Activated CD4-positive, alpha-beta memory T cell treated with anti-CD3 and anti-CD28 coated beads for 36 hours (primary cell): ENCODE results near the gene PLXDC2. TPM values are rescaled to one million over a fixed set of nuclear protein-coding genes. Genes with fewer than 3 reads are reported as not detected.
"Not testable (repeated sequence)": the region's sequence is repeated elsewhere in the genome, so short reads cannot be mapped to it uniquely, and the experiment has no call there.

Source experiments
- CTCF ChIA-PET: fragments of 350-600 bp; sonication (Branson Sonifier 250); formaldehyde crosslinking; loops from one replicate; lab custom pipeline; 2021; ENCODE audit warnings: antibody characterized with exemption, inconsistent platforms; lab: Charles Lee
- POLR2A ChIA-PET: fragments of 350-600 bp; sonication (Branson Sonifier 250); formaldehyde crosslinking; loops from one replicate; lab custom pipeline; 2021; ENCODE audit warnings: antibody characterized with exemption; lab: Charles Lee
- DNase-seq: peaks from one replicate; pipeline ENCODE4 v3.0.0-alpha.2; 2020
- H3K27ac Mint-ChIP-seq: one replicate; pipeline ENCODE4 v1.8.0; 2021; ENCODE audit warnings: mixed read lengths
- H3K27me3 Mint-ChIP-seq: one replicate; pipeline ENCODE4 v1.8.0; 2021; ENCODE audit warnings: mixed read lengths
- H3K36me3 Mint-ChIP-seq: one replicate; pipeline ENCODE4 v1.8.0; 2021; ENCODE audit warnings: mixed read lengths
- H3K4me1 Mint-ChIP-seq: one replicate; pipeline ENCODE4 v1.8.0; 2021; ENCODE audit warnings: low read depth, mixed read lengths
- H3K4me3 Mint-ChIP-seq: one replicate; pipeline ENCODE4 v1.8.0; 2021; ENCODE audit warnings: mild to moderate bottlenecking, mixed read lengths
- H3K9me3 Mint-ChIP-seq: one replicate; pipeline ENCODE4 v1.8.0; 2021; ENCODE audit warnings: mixed read lengths
- intact Hi-C: fragments of 100-400 bp; cut with micrococcal nuclease; formaldehyde crosslinking; loops from one replicate; pipeline ENCODE4 v1.15.1; 2023
- total RNA-seq, 2 experiments: library from RNA; stranded (reverse); gene quantifications; one replicate each; pipeline ENCODE4 v1.2.3, GENCODE V29; 2021

Gene PLXDC2
- total RNA-seq, result not detected

DNA sequence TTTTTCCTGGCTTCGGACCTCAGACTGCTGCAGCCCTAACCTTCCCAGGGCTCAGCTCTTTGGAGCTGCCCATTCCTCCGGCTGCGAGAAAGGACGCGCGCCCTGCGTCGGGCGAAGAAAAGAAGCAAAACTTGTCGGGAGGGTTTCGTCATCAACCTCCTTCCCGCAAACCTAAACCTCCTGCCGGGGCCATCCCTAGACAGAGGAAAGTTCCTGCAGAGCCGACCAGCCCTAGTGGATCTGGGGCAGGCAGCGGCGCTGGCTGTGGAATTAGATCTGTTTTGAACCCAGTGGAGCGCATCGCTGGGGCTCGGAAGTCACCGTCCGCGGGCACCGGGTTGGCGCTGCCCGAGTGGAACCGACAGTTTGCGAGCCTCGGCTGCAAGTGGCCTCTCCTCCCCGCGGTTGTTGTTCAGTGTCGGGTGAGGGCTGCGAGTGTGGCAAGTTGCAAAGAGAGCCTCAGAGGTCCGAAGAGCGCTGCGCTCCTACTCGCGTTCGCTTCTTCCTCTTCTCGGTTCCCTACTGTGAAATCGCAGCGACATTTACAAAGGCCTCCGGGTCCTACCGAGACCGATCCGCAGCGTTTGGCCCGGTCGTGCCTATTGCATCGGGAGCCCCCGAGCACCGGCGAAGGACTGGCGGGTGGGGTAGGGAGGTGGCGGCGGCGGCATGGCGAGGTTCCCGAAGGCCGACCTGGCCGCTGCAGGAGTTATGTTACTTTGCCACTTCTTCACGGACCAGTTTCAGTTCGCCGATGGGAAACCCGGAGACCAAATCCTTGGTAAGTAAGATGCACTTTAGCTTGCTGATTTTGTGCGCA is at the start of gene PLXDC2:
Gene PLXDC2 (plus strand): TSS at position 22 of the 820 bp plus-strand sequence.
- DNase-seq, result no peak
- peaks cover 30% of the 10 kb centered on the region for H3K27me3 Mint-ChIP-seq
- H3K9me3 Mint-ChIP-seq, result no peaks in the 10 kb centered on the region
- ChIA-PET CTCF (no interaction called here), POLR2A (no interaction called here)
- peaks cover 5% of the 10 kb centered on the region for H3K4me1 Mint-ChIP-seq
- no peak within 1 kb of the TSS for H3K27ac Mint-ChIP-seq
- H3K4me3 Mint-ChIP-seq, result no peak within 1 kb of the TSS
- peaks cover 2% of the 10 kb centered on the region for H3K36me3 Mint-ChIP-seq
- intact Hi-C loops, result no loop called here

DNA sequence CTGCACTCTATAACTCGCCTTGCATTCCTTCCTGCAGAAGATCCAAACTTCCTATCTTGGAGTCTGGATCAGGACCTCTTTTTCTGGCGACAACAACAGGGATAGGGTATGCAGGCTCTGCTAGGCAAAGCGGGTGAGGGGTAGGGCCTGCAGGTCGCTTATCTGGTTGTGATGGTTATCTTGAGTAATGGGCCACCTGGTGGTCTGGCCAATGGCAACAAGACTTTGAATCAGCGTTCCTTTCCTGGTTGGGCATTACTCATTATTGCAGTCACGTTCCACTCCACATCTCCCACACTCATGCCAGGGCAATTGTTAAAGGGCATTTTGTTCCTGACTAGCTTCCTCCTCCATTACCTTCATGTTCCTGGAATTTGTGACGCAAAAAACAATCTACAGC is 48.4 kb upstream of the PLXDC2 start:
- Mint-ChIP-seq H3K4me3 (no peak overlapping the region), H3K9me3 (no peaks in the 10 kb centered on the region), H3K27ac (no peak overlapping the region), H3K4me1 (no peaks in the 10 kb centered on the region), H3K36me3 (no peaks in the 10 kb centered on the region), H3K27me3 (no peaks in the 10 kb centered on the region)
- intact Hi-C loops, result no loop called here
- DNase-seq, result no peak
- ChIA-PET POLR2A (no interaction called here), CTCF (no interaction called here)

DNA sequence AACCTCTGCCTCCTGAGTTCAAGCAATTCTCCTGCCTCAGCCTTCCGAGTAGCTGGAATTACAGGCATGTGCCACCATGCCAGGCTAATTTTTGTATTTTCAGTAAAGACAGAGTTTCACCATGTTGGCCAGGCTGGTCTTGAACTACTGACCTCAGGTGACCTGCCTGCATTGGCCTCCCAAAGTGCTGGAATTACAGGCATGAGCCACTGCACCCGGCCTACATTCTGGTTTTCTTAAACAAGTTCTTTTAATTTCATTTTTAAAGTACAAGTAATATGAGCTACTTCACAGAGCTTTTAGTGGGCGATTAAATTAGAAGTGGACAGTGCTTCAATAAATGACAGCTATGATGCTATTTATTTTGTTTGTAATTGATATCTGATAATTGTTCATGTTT is 46.4 kb upstream of the PLXDC2 start:
- H3K27me3 Mint-ChIP-seq, POLR2A ChIA-PET, intact Hi-C loops, H3K4me3 Mint-ChIP-seq, H3K36me3 Mint-ChIP-seq, DNase-seq, H3K9me3 Mint-ChIP-seq, H3K27ac Mint-ChIP-seq, H3K4me1 Mint-ChIP-seq: not testable (repeated sequence)
- CTCF ChIA-PET, result interaction anchor here (0.6 kb wide), 1 partner anchor 24 kb away, joined by 5 read pairs; no protein-coding TSS in a partner anchor

DNA sequence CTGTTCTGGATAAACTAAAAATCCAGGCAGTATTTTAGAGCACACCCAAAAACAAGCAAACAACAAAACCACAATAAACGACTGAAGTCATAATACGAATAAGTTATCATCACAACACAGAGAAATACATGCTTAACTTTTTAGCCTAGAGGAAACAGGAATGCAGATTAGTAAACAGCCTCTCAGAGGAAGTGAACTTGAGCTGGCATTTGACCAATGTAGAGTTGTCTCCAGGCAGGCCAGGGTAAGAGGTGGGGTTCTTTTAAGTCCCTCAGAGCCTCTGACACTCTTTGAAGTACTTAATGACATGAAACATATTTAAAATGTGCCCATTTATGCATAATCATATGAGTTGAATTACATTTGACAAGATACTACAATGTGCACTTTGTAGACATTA is 43.3 kb upstream of the PLXDC2 start:
- DNase-seq, result no peak
- no peak overlapping the region for H3K4me3 Mint-ChIP-seq
- H3K27me3 Mint-ChIP-seq, result no peaks in the 10 kb centered on the region
- intact Hi-C loops, result no loop called here
- peaks cover 2% of the 10 kb centered on the region for H3K9me3 Mint-ChIP-seq
- H3K27ac Mint-ChIP-seq, result no peak overlapping the region
- H3K36me3 Mint-ChIP-seq, result no peaks in the 10 kb centered on the region
- ChIA-PET CTCF (no interaction called here), POLR2A (no interaction called here)
- H3K4me1 Mint-ChIP-seq, result no peaks in the 10 kb centered on the region

DNA sequence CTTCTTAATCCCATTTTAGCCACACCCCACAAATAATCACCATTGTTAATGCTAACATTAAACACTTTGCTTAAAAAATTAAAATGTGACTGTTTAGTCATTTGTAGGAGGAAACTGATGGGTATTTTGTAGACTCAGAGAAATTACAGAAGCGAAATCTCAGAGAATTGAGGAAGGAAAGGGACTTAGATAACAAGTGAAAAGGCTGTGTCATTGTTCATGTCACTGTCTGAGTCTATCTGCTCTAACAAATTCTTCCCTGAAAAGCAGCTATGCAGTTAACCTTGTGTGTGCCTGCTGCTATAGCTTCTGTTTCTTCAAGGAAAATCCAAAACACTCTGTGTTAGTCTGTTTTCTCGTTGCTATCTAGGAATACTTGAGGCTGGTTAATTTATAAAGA is 40.9 kb upstream of the PLXDC2 start:
- ChIA-PET CTCF (no interaction called here), POLR2A (no interaction called here)
- H3K36me3 Mint-ChIP-seq, result no peaks in the 10 kb centered on the region
- H3K4me3 Mint-ChIP-seq, result no peak overlapping the region
- H3K4me1 Mint-ChIP-seq, result no peaks in the 10 kb centered on the region
- no peaks in the 10 kb centered on the region for H3K27me3 Mint-ChIP-seq
- peaks cover 2% of the 10 kb centered on the region for H3K9me3 Mint-ChIP-seq
- DNase-seq, result no peak
- intact Hi-C loops, result no loop called here
- H3K27ac Mint-ChIP-seq, result no peak overlapping the region

DNA sequence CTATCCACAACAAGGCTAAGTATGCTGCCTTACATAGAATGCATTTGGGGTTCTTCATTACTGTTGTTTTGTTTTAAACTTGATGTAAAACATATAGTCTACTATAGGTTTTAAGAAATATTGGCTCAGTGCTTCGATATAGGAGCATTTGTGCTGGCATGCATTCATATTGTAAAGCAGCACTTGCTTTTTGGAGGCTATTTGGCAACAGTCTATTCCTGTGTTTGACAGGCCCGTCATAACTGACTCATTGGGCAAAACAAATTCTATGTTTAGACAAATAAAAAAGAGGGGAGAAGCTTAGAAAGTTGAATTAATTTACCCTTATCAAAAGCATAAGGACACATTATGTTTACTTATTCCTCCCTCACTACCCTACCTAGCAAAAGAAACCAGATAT is 38.4 kb upstream of the PLXDC2 start:
- POLR2A ChIA-PET, result no interaction called here
- CTCF ChIA-PET, result no interaction called here
- DNase-seq, result no peak
- Mint-ChIP-seq H3K27me3 (no peaks in the 10 kb centered on the region), H3K9me3 (peaks cover 2% of the 10 kb centered on the region), H3K4me3 (no peak overlapping the region), H3K36me3 (no peaks in the 10 kb centered on the region), H3K27ac (no peak overlapping the region), H3K4me1 (no peaks in the 10 kb centered on the region)
- intact Hi-C loops, result no loop called here

DNA sequence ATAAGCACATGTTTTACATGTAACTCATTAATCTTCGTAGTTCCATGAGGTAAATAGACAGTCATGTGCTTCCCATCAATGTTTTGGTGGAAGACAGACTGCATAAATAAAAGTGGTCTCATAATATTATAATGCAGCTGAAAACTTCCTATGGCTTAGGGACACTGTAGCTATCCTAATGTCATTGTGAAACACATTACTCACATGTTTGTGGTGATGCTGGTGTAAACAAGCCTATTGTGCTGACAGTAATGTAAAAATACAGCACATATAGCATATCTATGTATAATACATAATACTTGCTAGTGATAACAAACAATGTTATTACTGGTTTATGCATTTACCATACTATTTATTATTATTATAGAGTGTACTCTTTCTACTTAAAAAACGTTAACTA is 37.2 kb upstream of the PLXDC2 start:
- H3K4me3 Mint-ChIP-seq, result no peak overlapping the region
- intact Hi-C loops, result no loop called here
- no peaks in the 10 kb centered on the region for H3K27me3 Mint-ChIP-seq
- POLR2A ChIA-PET, result no interaction called here
- CTCF ChIA-PET, result no interaction called here
- H3K36me3 Mint-ChIP-seq, result no peaks in the 10 kb centered on the region
- no peaks in the 10 kb centered on the region for H3K4me1 Mint-ChIP-seq
- peaks cover 2% of the 10 kb centered on the region for H3K9me3 Mint-ChIP-seq
- no peak overlapping the region for H3K27ac Mint-ChIP-seq
- DNase-seq, result no peak

DNA sequence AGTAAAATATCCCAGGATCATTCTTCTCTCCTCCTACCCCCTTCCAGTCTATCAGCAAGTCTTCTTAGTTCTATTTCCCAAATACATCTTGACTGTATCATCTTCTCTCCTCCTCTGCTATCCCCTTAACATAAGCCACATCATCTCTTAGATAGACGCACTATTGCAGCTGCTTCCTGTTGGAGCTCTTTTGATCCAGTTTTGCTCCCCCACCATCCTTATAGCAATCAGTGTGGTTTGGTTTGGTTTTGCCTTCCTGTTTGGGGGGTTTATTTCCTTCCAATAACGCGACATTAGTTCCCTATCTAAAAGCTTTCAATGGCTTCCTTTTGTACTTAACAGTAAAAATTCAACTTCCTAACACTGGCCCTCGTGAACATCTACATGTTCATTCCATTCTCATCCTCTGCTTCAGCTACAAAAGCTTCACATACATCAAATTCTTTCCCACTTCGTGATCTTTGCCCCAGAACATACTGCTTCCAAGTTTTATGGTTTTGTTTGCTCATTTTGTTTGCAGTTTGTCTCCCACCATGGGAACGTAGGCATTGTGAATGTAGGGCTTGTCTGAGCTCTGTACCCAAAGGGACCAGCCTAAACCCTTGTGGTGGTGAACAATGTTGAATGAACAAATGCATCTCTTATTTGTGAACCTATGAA is 33.7 kb upstream of the PLXDC2 start:
- POLR2A ChIA-PET, result no interaction called here
- DNase-seq, result no peak
- Mint-ChIP-seq H3K36me3 (no peaks in the 10 kb centered on the region), H3K9me3 (peaks cover 2% of the 10 kb centered on the region), H3K4me1 (no peaks in the 10 kb centered on the region), H3K4me3 (no peak overlapping the region), H3K27me3 (no peaks in the 10 kb centered on the region), H3K27ac (no peak overlapping the region)
- intact Hi-C loops, result no loop called here
- CTCF ChIA-PET, result no interaction called here

DNA sequence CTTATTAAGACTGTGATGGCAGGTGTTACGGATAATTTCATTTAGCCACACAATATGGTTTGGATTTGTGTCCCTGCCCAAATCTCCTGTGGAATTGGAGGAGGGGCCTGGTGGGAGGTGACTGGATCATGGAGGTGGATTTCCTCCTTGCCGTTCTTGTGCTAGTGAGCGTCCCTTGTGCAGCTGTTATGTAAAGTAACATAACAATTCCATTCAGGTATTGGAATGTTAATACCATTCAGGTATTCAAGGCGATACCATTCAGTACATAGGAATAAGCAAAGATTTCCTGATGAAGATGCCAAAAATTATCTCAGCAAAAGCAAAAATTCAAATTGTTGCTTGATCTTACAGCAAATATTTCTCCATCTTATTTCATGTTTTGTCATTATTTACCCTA is 32.5 kb upstream of the PLXDC2 start:
- no peaks in the 10 kb centered on the region for H3K36me3 Mint-ChIP-seq
- H3K4me1 Mint-ChIP-seq, result no peaks in the 10 kb centered on the region
- DNase-seq, result no peak
- peaks cover 2% of the 10 kb centered on the region for H3K9me3 Mint-ChIP-seq
- ChIA-PET CTCF (no interaction called here), POLR2A (no interaction called here)
- intact Hi-C loops, result no loop called here
- H3K27ac Mint-ChIP-seq, result no peak overlapping the region
- no peaks in the 10 kb centered on the region for H3K27me3 Mint-ChIP-seq
- H3K4me3 Mint-ChIP-seq, result no peak overlapping the region

DNA sequence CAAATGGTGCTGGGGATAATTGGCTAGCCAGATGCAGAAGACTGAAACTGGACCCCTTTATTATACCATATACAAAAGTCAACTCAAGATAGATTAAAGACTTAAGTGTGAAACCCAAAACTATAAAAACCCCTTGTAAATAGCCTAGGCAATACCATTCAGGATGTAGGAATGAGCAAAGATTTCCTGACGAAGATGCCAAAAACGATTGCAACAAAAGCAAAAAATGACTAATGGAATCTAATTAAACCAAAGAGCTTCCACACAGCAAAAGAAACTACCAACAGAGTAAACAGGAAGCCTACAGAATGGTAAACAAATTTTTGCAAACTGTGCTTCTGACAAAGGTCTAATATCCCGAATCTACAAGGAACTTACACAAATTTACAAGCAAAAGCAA is 30.9 kb upstream of the PLXDC2 start:
- H3K27me3 Mint-ChIP-seq, result no peaks in the 10 kb centered on the region
- intact Hi-C loops, result no loop called here
- DNase-seq, result no peak
- H3K36me3 Mint-ChIP-seq, result no peaks in the 10 kb centered on the region
- H3K27ac Mint-ChIP-seq, result no peak overlapping the region
- peaks cover 2% of the 10 kb centered on the region for H3K9me3 Mint-ChIP-seq
- no peaks in the 10 kb centered on the region for H3K4me1 Mint-ChIP-seq
- POLR2A ChIA-PET, result no interaction called here
- CTCF ChIA-PET, result no interaction called here
- H3K4me3 Mint-ChIP-seq, result no peak overlapping the region

DNA sequence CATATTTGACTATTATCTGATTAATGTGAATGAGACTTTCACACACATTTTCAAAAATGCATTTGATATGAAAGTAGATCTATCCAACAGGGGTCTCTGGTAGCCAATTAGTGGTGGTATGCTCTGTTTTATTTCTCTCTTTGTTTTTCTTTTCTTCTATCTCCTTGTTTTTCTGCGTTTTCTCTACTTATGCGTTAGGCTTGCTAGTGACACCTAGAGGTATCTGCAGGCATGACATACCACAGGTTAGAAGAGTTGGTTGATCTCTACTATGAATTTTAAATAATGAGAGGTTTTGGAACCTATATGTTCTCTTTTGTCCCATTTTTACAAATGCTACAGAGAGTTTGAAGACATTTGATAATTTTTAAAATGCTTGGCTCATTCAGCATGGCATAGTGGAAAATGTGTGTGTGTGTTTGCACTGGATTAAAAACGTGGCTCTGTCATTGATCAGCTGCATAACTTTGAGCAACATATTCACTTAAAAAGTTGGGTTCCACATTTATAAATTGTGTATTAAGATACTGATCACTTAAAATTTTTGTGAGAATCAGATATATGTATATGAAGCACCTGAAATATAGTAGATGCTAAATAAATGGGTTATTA is 28.1 kb upstream of the PLXDC2 start:
- Mint-ChIP-seq H3K4me3 (no peak overlapping the region), H3K27me3 (no peaks in the 10 kb centered on the region), H3K36me3 (no peaks in the 10 kb centered on the region), H3K9me3 (peaks cover 2% of the 10 kb centered on the region), H3K27ac (no peak overlapping the region), H3K4me1 (no peaks in the 10 kb centered on the region)
- CTCF ChIA-PET, result interaction anchor here (0.9 to 1.1 kb wide), 2 partner anchors 8 to 31 kb away, joined by 3 read pairs; no protein-coding TSS in a partner anchor
- intact Hi-C loops, result no loop called here
- DNase-seq, result no peak
- POLR2A ChIA-PET, result no interaction called here

DNA sequence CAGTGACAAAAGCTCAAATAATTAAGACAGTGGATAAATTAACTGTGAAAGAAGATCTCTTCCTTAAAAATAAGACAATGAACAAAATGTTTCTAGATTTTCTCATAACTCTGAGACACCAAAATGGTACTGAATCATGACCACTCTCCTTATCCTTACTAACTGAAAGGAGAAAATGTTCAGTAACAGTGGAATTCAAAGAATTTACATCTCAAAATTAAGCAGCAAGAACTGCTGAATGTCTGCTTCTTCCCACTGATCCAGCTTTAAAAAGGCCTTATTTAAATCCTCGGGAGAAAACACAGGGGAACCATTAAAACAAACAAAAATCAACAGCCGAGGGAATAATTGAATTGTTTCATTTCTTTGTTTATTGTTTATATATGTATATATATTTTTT is 27.3 kb upstream of the PLXDC2 start:
- H3K4me3 Mint-ChIP-seq, result no peak overlapping the region
- no peak for DNase-seq
- H3K9me3 Mint-ChIP-seq, result peaks cover 2% of the 10 kb centered on the region
- H3K27me3 Mint-ChIP-seq, result no peaks in the 10 kb centered on the region
- ChIA-PET POLR2A (no interaction called here), CTCF (interaction anchor here (0.9 kb wide), 1 partner anchor 9 kb away, joined by 3 read pairs; no protein-coding TSS in a partner anchor)
- H3K27ac Mint-ChIP-seq, result no peak overlapping the region
- H3K36me3 Mint-ChIP-seq, result no peaks in the 10 kb centered on the region
- H3K4me1 Mint-ChIP-seq, result no peaks in the 10 kb centered on the region
- intact Hi-C loops, result no loop called here
